NK-92 treated with Interleukin-12 subunit alpha and Interleukin-12 subunit beta, amount 100 ng/mL, for 24 hours (cell line): ENCODE results near the gene NSD1.
A peak's percentile ranks its signal among the peaks of the same experiment; 100 is the strongest.
"Not testable (repeated sequence)": the region's sequence is repeated elsewhere in the genome, so short reads cannot be mapped to it uniquely, and the experiment has no call there.

ENCODE experiments used
- DNase-seq: peaks from one replicate; lab custom pipeline; 2025; lab: John Stamatoyannopoulos, UW

NSD1 gene

DNA sequence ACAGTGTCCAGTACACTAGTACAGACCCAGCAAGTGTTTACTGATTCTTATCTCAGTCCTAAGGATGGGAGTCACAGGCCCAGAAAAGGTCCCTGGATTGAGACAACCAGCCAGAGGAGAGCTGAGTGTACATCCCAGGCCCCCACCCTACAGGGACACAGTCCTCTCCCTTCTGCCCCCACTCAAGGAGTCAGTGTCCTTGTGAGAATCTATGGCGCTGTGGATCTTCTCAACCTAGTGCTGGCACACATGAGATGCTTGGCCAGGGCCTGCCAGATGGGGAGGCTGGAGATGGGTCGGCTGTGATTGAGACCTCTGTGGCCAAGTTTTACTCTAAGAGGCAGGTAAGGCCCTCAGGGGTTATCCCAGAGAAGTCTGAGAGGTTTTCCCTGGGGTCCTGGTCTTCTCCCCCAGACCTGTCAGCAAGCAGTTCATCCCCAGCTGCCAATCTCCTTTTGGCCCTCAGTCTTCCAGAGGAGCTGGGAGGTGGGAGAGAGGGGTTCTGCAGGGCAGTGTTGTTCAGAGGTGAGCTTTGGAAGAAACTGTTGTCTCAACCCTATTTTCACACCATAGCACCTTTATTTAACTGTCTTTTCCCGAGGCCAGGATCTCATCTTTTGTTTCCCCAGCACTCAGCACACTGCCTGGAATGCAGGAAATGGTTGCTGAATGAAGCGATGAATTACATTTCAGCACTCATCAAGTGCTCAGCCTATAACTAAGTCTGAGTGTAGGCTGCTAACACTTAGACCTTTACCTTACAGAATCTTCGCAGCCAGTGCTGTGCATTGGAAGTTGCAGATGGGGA is 3.2 kb upstream of the NSD1 start:
- no peak for DNase-seq

DNA sequence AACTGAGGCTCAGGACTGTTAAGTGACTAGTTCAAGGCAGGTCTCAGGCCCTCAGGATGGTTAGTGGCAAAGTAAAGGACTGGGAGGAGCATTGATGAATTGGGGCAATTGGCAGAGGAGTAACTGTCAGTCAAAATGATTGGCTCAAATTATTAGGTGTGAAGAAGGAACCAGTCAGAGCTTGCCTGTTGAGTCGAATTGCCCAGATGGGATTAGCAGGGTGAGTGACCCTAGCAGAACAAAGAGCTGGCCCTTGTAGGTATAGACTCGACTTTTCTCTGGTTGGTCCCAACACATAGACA is 2.6 kb upstream of the NSD1 start:
- no peak for DNase-seq

DNA sequence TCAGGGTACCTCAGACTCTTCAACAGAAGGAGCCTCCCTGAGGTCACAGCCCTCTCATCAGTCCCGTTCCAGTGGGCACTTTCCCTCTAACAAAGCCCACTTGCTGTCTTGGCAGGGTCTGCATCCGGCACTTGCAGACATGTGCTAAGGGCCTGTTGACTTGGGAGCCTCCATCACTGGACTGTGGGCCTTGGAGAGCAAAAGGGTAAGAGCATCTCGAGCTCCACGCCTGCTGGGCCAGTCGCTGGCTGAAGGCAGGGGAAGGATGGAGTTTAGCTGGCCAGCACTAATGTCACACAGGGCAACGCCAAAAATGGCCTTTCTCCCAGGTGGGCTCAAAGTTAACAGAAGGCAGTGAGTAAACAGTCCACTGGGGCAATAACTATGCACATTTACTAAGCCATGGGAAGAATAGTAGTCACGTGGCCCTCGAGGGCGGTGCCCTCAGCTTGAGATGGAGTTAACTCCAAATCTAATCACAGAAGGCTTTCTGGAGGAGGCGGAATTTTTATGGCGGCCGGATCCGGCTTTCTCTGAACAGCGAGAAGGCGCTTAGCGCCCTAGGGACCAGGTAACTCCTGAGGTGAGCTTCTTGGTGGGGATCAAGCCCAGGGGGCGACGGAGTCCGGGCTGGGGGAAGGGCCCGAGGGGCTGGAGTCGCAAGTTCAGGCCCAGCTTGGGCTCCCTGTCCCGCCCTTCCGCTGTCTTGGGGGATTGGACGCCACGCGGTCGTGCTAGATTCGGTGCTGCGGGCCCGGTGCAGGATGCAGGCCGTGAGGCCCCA is 2.0 kb upstream of the NSD1 start:
- no peak for DNase-seq

DNA sequence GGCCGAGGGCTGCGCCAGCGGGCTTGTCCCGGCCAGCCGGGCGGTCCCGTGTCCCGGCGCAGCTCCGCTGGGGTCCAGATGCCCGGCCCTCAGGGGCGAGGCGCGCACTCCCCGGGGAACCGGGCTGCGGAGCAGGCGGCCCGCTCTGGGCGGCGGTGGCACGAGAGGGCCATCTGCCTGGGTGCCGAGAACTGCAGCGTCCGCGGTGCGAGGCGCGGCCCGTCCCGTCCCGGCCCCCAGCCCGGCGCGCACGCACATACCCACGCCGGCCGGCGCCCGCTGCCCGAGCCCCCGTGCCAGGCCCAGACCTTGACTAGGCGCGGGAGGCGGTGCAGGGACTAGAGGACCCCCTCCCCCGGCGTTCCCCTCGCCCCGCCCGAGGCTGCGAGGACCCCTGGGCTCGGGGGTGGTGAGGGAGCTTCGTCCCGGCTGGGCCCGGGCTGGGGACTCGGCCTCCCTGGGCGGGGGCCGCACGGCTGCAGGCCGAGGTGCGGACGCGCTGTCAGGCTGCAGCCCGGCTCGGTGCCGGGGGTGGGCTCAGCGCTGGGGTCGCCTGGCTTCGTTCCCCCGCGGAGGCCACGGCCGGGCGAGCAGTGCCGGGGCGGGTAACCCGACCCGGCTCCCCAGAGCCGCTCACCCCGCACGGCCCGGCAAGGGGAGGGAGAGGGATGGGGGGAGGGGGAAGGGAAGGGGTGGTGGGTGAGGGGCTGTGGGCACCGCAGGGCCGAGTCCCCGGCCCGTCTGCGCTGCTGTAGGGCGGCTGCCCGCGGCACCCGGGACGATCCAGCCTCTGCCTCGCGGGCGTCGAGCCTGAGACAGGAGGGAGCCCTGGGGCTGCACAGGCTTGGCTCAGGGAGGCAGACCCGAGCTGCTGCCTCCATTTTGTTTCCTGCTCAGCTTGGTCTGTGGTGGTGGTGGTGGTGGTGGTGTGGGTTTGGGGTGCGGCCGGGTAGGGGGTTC is 1.2 kb upstream of the NSD1 start:
- peak; percentile 49 for DNase-seq

DNA sequence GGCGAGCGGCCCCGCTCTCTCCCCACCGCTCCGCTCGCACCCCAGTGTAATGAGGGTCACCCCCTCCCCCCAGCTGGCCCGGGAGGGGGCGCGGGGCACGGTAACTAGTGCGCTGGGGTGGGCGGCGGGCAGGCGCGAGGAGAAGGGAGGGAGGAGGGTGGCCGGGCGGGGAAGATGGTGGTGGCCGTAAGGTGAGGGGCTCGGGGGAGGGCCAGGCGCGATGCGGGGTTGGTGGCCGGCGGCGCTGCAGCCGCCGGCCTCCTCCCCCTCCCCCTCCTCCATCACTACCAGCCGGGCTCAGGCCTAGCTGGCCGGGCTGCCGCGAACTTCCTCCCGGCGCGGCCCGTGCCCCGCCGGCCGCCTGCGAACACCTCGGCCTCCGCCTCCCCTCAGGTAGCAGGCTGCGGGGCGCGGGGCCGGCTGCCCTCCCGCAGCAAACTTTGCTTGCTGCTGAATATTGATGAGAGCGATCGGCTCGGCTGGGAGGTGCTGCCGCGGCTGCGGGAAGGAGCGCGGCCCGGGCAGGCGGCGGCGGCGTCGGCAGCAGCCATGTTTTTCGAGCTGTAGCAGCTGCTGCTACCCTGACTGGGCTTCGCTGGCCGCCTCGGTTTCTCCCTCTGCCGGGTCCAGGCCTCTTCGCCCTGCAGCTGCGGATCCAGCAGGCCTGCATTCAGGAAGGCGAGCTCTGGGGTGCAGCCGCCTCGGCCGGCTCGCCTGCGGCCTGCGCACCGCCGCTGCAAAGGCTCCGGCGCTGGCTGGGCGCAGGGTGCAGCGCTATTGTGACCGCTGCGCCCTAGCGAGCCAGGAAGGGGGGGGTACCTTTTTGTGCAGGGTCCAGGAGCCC is 502 bp downstream of the NSD1 start:
- DNase-seq: peak; percentile 60

DNA sequence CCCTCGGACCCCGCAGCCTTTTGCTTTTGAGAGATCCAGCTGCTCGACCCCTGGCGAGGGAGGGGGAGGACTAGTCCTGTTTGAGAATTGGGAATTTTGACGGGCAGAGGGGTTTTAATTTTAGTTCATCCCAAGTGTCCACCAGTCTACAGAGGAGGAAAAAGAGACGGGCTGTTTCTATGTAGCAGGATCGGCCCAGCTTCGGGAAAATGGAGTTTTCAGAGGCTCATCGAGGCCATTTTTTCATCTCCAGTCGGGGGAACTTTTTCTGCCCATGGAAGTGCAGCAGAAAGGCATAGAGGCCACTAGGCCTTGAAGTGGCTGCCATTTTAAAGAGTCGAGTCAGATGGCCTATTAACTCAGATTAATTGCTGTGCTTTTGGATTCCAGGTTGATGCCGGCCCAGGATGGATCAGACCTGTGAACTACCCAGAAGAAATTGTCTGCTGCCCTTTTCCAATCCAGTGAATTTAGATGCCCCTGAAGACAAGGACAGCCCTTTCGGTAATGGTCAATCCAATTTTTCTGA is 1.2 kb downstream of the NSD1 start:
- no peak for DNase-seq

DNA sequence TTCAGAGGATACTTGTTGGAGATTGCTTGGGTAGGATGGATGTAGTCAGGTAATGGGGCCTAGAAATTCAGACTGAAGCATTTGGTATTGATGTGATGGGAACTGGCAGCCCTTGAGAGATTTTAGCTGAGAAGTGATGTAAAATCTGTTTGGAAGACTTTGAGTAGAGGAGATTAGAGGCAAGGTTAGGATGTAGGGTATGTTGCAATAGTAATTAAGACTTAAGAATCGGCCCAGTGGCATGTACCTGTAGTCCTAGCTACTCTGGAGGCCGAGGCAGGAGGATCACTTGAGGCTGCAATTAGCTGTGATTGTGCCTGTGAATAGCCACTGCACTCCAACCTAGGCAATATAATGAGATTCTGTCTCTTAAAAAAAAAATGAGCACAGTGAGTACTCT is 6.7 kb downstream of the NSD1 start:
- DNase-seq: no peak

DNA sequence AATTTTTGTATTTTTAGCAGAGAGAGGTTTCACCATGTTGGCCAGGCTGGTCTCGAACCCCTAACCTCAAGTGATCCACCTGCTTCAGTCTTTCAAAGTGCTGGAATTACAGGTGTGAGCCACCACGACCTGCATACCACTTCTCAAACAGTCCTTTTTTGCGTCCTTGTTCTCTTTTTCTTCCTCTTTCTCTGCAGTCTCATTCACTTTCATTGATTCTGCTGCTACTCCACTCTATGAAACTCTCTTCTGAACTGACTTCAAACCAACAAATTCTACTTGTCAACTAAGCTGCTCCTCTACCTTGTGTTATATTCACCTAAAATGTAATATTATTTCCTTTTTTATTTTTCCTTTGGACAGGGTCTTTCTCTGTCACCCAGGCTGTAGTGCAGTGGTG is 7.9 kb downstream of the NSD1 start:
- no peak for DNase-seq

DNA sequence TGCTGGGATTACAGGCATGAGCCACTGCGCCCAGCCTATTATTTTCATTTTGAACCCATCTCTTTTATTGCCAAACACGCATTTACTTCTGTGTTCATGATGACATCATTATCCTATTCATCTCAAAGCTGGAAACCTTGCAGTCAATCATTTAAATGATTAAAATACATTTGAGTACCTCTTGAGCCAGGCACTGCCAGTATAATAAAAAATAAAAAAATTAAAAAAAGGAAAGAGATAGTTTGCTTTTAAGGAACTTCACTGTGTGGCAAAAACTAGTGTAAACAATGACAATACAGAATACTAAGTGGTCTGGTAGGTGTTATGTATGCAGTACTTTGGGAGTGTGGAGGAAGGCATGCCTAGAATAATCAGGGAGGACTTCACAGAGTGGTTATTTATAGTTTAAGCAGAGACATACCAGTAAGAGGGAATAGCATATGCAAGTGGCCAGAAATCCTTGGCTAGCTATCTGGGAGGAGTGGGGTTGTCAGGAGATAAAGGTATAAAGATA is 8.6 kb downstream of the NSD1 start:
- no peak for DNase-seq

DNA sequence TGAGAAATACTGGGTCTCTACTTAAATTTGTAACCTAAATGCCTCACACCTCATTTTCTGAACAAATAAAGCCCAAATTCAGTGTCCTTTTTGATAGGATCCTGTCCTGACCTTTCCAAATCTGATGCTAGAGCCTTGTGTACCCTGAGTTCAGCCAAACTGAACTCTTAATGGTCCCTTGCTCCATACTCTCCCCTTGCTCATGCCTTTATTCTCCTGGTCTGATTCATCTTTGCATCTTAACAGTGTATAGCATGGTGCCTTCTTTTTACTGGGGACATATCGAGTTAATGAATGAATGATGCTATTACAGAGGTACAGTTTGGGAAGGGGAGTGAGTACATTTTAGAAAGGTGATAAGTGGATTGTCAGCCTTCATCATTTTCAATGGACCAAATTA is 9.2 kb downstream of the NSD1 start:
- no peak for DNase-seq

DNA sequence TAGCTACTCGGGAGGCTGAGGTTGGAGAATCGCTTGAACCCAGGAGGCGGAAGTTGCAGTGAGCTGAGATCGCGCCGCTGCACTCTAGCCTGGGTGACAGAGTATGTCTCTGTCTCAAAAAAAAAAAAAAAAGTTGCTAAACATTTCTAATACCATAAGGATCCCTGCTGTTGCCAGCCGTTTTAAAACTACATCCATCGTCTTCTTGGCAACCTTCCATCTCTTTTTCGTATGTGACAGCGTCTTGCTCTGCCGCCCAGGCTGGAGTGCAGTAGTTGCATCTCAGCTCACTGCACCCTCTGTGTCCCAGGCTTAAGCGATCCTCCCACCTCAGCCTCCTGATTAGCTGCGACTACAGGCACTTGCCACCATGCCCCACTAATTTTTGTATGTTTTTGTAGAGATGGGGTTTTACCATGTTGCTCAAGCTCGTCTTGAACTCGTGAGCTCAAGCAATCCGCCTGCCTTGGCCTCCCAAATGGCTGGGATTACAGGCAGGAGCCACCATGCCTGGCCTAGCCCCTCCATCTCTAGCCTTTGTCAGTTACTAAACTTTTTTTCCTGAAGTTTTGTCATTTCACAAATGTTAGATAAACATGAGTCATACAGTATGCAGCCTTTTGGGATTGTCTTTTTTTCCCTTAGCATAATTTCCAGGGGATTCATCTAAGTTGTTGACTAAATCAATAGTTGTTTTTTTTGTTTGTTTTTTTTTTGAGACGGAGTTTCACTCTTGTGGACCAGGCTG is 13.5 kb downstream of the NSD1 start:
- no peak for DNase-seq

DNA sequence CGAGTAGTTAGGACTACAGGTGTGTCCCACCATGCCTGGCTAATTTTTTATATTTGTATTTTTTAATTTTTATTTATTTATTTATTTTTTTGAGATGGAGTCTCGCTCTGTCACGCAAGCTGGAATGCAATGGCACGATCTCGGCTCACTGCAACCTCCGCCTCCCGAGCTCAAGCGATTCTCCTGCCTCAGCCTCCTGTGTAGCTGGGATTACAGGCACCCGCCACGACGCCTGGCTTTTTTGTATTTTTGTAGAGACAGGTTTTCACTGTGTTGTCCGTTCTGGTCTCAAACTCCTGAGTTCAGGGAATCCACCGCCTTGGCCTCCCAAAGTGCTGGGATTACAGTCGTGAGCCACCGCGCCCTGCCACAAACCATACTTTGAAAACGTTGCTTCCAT is 16.5 kb downstream of the NSD1 start:
- DNase-seq: not testable (repeated sequence)

DNA sequence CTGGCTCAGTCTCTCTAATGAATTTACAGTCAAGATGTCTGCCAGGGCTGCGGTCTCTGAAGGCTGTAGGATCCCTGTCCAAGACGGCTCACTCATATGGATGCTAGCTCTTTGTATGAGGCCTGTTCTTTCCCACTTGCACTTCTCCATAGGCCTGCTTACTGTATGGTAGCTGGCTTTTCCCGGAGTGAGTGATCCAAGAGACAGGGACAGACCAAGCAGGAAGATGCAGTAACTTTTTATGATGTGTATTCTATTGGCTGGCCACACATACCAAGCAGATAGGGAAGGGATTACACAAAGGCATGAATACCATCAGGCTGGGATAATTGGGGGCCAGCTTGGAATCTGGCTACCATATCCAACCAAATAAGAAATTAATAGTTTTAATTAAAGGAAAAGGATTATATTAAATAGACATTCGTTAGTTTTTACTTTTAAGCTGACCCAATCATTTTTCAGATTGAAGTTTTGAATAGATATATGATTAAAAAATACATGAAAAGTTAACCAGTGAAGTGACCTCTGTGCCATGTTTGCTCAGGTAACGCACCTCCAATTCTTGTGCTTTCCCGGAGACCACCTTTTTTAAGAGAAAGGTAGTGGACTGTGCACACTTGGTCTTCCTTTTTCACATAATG is 20.6 kb downstream of the NSD1 start:
- DNase-seq: no peak

DNA sequence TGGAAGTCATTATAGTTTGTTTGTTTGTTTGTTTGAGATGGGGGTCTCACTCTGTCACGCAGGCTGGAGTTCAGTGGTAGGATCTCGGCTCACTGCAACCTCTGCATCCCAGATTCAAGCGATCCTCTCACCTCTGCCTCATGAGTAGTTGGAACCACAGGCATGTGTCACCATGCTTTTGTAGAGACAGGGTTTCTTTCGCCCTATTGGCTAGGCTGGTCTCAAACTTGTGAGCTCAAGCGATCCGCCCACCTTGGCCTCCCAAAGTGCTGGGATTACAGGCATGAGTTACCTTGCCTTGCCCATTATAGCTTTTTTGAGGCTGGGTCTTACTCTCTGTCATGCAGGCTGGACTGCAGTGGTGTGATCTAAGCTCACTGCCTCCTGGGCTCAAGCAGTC is 28.8 kb downstream of the NSD1 start:
- no peak for DNase-seq

DNA sequence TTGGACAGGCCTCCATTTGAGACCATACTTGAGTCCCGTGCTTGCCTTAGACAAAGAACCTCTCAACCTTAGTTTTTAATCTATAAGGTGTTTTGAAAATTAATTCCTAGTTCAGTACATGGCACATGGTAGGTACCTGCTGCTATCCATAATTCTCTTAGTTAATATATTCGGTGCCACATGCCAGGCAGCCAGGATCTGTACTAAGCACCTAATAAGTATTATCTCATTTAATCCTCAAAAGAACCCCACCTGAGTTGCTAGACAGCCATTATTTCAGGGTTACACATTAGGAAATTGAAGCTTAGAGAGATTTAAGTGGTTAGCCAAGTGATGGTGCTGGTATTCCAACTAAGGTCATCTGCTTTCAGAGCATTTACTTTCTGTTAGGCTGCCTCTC is 29.9 kb downstream of the NSD1 start:
- DNase-seq: no peak

DNA sequence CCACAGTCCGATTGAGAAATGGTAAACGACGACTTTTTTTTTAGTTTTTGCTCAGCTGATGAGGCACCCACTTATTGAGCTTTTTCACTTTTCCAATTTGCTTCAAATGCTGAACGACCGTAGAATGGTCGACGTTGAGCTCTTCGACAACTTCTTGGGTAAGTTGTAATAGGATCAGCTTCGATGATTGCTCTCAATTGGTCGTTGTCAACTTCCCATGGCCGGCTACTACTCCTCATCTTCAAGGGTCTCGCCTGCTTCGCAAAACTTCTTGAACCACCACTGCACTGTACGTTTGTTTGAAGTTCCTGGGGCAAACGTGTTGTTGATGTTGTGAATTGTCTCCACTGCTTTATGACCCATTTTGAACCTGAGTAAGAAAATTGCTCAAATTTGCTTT is 35.7 kb downstream of the NSD1 start:
- no peak for DNase-seq

DNA sequence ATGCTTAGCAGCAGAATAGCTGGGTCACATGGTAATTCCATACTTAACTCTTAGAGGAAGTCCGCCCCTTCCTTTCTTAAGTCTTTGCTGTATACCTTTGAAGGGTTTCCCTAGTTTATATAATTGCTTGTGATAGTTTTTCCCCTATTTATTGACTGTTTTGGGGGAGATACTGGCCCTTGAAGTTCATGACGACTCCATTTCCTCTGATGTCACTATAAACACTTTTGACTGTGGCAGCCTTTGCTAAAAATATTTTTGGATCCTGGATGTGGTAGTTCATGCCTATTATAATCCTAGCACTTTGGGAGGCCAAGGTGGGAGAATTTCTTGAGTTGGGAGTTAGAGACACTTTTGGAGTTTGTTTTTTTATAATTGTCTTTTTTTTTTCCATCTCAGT is 38.4 kb downstream of the NSD1 start:
- no peak for DNase-seq

DNA sequence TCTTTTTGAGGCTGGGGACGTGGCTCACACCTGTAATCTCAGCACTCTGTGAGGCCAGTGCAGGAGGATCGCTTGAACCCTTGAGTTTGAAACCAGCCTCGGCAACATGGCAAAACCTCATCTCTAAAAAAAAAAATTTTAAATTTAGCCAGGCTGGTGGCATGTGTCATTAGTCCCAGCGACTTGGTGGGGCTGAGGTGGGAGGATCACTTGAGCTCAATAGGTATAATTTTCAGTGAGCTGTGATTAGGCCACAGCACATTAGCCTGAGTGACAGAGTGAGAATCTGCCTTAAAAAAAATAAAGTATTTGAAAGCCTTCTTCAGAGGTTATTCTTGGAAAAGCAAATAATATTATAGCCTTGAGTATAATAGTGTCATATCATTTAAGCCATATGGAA is 41.8 kb downstream of the NSD1 start:
- DNase-seq: no peak

DNA sequence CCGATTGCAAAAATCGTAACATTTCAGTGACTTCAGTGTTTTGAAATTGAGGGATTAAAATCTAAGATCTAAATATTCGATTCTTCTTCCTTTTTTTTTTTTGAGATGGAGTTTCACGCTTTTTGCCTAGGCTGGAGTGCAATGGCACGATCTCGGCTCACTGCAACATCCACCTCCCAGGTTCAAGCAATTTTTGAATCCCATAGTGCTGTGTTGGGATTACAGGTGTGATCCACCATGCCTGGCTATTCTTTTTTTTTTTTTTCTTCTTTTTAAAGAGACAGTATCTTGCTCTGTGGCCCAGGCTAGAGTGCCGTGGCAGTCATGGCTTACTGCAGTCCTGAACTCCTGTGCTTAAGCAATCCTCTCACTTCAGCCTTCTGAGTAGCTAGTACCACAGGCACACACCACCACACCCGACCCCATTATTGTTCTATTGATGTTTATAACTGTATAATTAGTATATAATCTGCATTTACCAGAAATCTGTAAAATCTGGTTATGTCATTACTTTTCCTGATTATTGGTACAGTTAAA is 42.7 kb downstream of the NSD1 start:
- DNase-seq: no peak
